NT2/D1 (cell line): Measurements from ENCODE around the gene DIP2C.
"Not testable (repeated sequence)": the region's sequence is repeated elsewhere in the genome, so short reads cannot be mapped to it uniquely, and the experiment has no call there.

Experiments
- DNase-seq: peaks from one replicate; pipeline ENCODE4 v3.0.0-alpha.2; 2011; ENCODE audit warnings: low read depth, low spot score
- H3K27me3 ChIP-seq: 2 replicates; pipeline ENCODE4 v1.6.0; 2011; ENCODE audit warnings: mild to moderate bottlenecking; ENCODE audit not compliant: insufficient read length, insufficient read depth
- H3K36me3 ChIP-seq: 2 replicates; pipeline ENCODE4 v1.6.1; 2011; ENCODE audit warnings: mild to moderate bottlenecking, low read length, mixed read lengths; ENCODE audit not compliant: insufficient read depth, insufficient read length
- H3K4me1 ChIP-seq: 2 replicates; pipeline ENCODE4 v1.5.1; 2011; ENCODE audit not compliant: insufficient read depth, insufficient read length
- H3K4me3 ChIP-seq: 2 replicates; pipeline ENCODE4 v1.5.1; 2011; ENCODE audit warnings: low read depth; ENCODE audit not compliant: insufficient read length
- H3K9ac ChIP-seq: 2 replicates; pipeline ENCODE4 v1.6.0; 2011; ENCODE audit warnings: low read depth; ENCODE audit not compliant: insufficient read length
- H3K9me3 ChIP-seq: 2 replicates; pipeline ENCODE4 v1.5.1; 2011; ENCODE audit warnings: mild to moderate bottlenecking, low read length; ENCODE audit not compliant: insufficient read depth
- SUZ12 ChIP-seq: IDR thresholded peaks from 2 replicates; pipeline ENCODE4 v1.6.1; 2011; ENCODE audit not compliant: insufficient read length, insufficient read depth; ENCODE audit errors: extremely low read depth
- YY1 ChIP-seq: IDR thresholded peaks from 2 replicates; pipeline ENCODE4 v1.6.1; 2011; ENCODE audit not compliant: insufficient read length, insufficient read depth
- ZNF274 ChIP-seq: IDR thresholded peaks from 2 replicates; pipeline ENCODE4 v1.6.1; 2011; ENCODE audit warnings: mild to moderate bottlenecking, low read depth, low read length

The DIP2C gene

DNA sequence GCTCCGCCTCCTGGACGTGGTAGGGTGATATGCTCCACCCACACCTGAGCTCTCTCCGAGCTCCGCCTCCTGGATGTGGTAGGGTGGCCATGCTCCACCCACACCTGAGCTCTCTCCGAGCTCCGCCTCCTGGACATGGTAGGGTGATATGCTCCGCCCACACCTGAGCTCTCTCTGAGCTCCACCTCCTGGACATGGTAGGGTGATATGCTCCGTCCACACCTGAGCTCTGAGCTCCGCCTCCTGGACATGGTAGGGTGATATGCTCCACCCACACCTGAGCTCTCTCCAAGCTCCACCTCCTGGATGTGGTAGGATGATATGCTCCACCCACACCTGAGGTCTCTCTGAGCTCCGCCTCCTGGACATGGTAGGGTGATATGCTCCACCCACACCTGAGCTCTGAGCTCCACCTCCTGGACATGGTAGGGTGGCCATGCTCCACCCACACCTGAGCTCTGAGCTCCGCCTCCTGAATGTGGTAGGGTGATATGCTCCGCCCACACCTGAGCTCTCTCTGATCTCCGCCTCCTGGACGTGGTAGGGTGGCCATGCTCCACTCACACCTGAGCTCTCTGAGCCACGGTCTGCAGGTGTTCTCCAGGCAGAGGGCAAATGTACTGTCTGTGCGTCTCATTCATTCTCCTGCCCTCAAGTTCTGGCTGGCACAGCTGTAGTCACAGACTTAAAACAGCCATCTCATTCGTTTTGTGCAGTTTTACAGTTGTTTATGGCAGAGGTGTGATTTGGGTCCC is 252.4 kb downstream of the DIP2C start:
- Histone ChIP-seq H3K27me3 (no peaks in the 10 kb centered on the region), H3K9ac (no peak overlapping the region), H3K4me1 (no peaks in the 10 kb centered on the region), H3K9me3 (no peaks in the 10 kb centered on the region), H3K4me3 (no peak overlapping the region), H3K36me3 (peaks cover 10% of the 10 kb centered on the region)
- DNase-seq: no peak
- TF ChIP-seq YY1 (no peak), ZNF274 (no peak), SUZ12 (no peak)

DNA sequence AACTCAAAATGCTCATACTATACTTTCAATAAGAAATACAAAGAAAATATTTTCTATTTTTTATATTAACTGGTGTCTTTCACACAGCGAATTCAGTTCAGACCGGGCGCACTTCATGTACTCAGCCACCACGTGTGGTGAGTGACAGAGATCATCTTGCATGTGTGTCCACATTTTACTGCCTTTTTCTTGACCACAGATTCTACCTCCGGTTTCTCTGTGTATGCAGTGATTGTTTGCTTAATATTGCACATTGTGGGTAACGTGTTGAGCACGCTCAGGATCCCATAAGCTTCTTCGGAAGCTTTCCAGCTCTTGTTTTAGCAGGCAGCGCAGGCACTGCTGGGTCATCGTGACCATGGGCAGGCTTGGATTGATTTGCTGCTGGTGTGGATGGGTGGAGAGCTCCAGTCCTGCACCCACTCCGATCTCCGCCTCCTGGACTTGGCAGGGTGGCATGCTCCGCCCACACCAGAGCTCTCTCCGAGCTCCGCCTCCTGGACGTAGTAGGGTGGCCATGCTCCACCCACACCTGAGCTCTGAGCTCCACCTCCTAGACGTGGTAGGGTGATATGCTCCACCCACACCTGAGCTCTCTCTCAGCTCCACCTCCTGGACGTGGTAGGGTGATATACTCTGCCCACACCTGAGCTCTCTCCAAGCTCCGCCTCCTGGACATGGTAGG is 253.3 kb downstream of the DIP2C start:
- Histone ChIP-seq H3K9ac (no peak overlapping the region), H3K9me3 (no peaks in the 10 kb centered on the region), H3K36me3 (peaks cover 10% of the 10 kb centered on the region), H3K4me3 (no peak overlapping the region), H3K4me1 (no peaks in the 10 kb centered on the region), H3K27me3 (no peaks in the 10 kb centered on the region)
- no peak for TF ChIP-seq ZNF274
- no peak for TF ChIP-seq SUZ12
- no peak for TF ChIP-seq YY1
- no peak for DNase-seq

DNA sequence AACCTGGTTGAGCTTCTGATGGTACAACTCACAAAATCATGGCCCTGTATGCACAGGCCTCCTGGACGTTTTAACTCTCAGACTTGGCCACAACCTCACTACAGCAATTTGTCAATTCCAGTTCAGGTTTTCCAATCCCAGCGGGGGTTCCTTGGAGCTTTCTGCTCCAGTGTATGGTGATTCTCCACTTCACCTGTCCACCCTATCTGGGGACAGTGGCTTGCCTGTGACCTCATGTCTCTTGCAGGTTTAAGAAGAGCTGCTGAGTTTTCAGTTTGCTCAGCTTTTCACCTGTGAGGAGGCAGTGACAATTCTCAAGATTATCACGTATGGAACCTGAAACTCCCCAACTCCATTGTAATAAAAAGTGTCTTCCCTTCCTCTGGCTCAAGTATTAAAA is 254.1 kb downstream of the DIP2C start:
- no peak overlapping the region for H3K9ac ChIP-seq
- TF ChIP-seq ZNF274 (no peak), YY1 (no peak), SUZ12 (no peak)

DNA sequence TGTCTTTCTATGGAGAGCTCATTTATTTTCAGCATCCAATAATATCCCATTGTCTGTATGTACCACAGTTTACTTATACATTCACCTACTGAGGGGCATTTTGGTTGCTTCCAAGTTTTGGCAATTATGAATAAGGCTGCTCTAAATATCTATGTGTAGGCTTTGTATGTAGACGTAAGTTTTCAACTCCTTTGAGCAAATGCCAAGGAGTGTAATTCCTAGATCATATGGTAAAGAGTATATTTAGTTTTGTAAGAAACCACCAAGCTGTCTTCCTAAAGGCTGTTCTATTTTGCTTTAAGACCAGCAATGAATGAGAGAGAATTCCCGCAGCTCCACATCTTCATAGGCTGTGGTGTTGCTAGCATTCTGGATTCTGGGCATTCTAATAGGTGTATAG is 259.8 kb downstream of the DIP2C start:
- Histone ChIP-seq H3K9ac (no peak overlapping the region), H3K4me3 (no peak overlapping the region), H3K27me3 (no peaks in the 10 kb centered on the region), H3K9me3 (no peaks in the 10 kb centered on the region), H3K4me1 (no peaks in the 10 kb centered on the region), H3K36me3 (no peaks in the 10 kb centered on the region)
- TF ChIP-seq YY1 (no peak), SUZ12 (no peak), ZNF274 (no peak)
- DNase-seq: no peak

More for the DNA sequence above, 254.1 kb downstream of the DIP2C start:
- no peak for DNase-seq
- Histone ChIP-seq H3K9me3 (no peaks in the 10 kb centered on the region), H3K4me3 (no peak overlapping the region), H3K4me1 (no peaks in the 10 kb centered on the region), H3K36me3 (peaks cover 8% of the 10 kb centered on the region), H3K27me3 (no peaks in the 10 kb centered on the region)

DNA sequence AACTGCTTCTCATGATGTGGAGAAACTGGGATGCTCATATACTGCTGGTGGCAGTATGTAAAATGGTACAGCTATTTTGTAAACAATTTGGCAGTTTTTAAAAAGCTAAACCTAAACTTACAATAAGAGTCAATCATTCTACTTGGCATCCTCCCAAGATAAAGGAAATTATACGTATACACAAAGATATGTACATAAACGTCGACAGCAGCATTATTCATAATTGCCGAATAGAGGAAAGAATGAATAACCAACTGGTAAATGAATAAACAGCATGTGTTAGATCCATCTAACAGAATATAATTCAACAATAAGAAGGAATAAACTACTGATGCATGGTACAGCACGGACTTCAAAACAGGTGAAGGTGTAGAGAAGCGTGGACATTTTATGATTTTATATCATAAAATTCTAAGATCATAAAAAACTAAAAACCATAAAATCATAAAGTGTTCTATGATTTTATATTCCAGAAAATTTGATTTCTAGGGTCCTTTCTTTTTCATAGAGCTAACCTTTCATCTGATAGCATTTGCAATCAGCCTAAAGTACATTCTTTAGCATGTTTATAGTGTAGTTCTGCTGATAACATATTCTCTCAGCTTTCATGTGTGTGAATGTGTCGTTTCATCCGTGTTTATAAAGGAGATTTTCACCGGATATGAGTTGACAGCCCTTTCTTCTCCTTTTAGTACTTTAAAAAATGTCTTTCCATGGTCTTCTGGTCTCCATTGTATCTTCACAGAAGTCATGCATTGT is 261.5 kb downstream of the DIP2C start:
- Histone ChIP-seq H3K36me3 (no peaks in the 10 kb centered on the region), H3K9me3 (no peaks in the 10 kb centered on the region), H3K27me3 (no peaks in the 10 kb centered on the region), H3K9ac (no peak overlapping the region), H3K4me3 (no peak overlapping the region), H3K4me1 (no peaks in the 10 kb centered on the region)
- DNase-seq: no peak
- TF ChIP-seq SUZ12 (no peak), YY1 (no peak), ZNF274 (no peak)

DNA sequence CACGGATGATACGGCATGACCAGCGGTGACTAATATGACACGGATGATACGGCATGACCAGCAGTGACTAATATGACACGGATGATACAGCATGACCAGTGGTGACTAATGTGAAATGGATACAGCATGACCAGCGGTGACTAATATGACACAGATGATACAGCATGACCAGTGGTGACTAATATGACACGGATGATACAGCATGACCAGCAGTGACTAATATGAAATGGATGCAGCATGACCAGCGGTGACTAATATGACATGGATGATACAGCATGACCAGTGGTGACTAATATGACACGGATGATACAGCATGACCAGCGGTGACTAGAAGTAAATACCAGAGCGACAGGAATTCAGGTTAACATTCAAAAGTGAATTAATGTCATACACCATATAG is 264.1 kb downstream of the DIP2C start:
- H3K9me3 ChIP-seq, H3K4me3 ChIP-seq, H3K4me1 ChIP-seq, H3K9ac ChIP-seq, H3K27me3 ChIP-seq, DNase-seq, H3K36me3 ChIP-seq: not testable (repeated sequence)

DNA sequence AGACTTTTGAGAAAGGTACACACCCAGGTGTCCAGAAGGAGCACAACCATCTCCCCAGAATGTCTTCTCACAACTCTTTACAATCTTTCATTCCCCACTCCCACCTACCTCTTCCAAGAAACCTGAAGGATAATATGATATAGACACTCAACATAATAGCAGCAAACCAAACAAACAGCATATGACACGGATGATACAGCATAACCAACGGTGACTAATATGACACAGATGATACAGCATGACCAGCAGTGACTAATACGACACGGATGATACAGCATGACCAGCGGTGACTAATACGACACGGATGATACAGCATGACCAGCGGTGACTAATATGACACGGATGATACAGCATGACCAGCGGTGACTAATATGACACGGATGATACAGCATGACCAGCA is 264.7 kb downstream of the DIP2C start:
- not testable (repeated sequence) for H3K27me3 ChIP-seq, H3K36me3 ChIP-seq, H3K9me3 ChIP-seq, H3K9ac ChIP-seq, H3K4me1 ChIP-seq, DNase-seq, H3K4me3 ChIP-seq

- Histone ChIP-seq H3K36me3 (peaks cover 15% of the 10 kb centered on the region), H3K4me1 (no peaks in the 10 kb centered on the region), H3K4me3 (no peak overlapping the region), H3K9me3 (no peaks in the 10 kb centered on the region), H3K27me3 (no peaks in the 10 kb centered on the region), H3K9ac (no peak overlapping the region)
- no peak for DNase-seq
- TF ChIP-seq ZNF274 (no peak), YY1 (no peak)
Observed at GRCh38 chr10:423178-423577, 266.3 kb downstream of the DIP2C start.
